ENCODE data around the gene MED22.
"Not testable (repeated sequence)": the region's sequence is repeated elsewhere in the genome, so short reads cannot be mapped to it uniquely, and the experiment has no call there.

MED22 gene

DNA sequence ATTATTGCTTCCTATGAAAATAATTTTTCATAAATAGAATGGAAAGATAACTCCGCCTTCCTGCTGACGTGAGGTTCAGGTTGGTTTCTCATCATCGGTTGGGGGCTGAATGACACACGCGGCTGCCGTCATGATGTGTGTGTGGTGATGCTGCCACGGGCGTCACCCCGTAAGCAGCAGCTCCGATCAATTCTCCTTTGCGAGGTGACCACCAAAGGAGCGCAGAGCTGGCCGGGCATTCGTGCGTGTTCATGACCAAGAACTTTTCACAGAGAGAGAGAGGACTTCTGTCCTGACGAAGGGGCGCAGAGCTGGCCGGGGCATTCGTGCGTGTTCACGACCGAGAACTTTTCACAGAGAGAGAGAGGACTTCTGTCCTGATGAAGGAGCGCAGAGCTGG is 42.2 kb downstream of the MED22 start:
- no peaks in the 10 kb centered on the region for H3K9me3 ChIP-seq
- no peaks in the 10 kb centered on the region for H3K36me3 ChIP-seq
- TF ChIP-seq, protein P1, sequence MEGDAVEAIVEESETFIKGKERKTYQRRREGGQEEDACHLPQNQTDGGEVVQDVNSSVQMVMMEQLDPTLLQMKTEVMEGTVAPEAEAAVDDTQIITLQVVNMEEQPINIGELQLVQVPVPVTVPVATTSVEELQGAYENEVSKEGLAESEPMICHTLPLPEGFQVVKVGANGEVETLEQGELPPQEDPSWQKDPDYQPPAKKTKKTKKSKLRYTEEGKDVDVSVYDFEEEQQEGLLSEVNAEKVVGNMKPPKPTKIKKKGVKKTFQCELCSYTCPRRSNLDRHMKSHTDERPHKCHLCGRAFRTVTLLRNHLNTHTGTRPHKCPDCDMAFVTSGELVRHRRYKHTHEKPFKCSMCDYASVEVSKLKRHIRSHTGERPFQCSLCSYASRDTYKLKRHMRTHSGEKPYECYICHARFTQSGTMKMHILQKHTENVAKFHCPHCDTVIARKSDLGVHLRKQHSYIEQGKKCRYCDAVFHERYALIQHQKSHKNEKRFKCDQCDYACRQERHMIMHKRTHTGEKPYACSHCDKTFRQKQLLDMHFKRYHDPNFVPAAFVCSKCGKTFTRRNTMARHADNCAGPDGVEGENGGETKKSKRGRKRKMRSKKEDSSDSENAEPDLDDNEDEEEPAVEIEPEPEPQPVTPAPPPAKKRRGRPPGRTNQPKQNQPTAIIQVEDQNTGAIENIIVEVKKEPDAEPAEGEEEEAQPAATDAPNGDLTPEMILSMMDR (IDR thresholded peaks at IDR 0.05; ENCODE audit: low read depth, low read length): no peak
- H3K27me3 ChIP-seq: no peaks in the 10 kb centered on the region; the same call in 1 of the 2 replicates
- H3K4me3 ChIP-seq (ENCODE audit: low read depth, low read length): no peak overlapping the region
- no peak for DNase-seq
- H3K4me1 ChIP-seq: no peaks in the 10 kb centered on the region

DNA sequence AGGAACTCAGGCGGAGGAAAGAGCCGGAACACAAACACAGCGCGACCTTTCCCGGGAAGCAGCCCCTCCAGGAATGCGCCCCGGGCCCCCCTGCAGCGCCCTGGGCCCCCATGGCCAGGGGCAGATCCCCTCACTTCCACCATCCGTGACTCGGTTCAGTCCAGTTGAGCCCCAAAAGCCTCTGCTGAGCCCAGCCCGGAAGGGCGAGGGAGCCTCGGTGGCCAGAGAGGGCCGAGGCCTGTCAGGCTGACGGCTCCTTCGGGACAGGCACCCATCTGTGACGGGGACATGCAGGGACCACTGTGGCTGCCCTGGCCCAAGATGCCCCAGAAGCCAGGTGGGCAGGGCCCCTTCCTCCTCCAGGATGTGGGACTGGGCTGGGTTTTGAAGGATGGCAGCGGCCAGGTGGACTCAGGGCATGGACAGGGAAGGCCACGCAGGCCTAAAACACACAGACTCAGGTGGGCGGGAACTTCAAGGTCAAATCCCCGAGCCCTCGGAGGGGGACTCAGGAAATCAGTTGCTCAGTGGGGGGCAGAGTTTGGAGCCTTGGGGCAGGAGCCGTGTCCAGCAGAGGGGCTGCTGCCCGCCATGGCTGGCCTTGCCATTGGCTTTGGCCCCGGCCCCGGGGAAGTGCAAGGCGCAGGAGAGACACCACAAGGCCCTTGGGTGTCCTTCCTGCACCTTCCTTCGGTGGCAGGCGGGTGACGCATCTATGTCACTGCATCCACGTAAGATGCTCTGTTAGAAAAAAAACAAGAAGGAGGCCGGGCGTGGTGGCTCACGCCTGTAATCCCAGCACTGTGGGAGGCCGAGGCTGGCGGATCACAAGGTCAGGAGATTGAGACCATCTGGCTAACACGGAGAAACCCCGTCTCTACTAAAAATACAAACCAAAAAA is 43.2 kb downstream of the MED22 start:
- DNase-seq: no peak
- no peaks in the 10 kb centered on the region for H3K4me1 ChIP-seq
- no peaks in the 10 kb centered on the region; the same call in 1 of the 2 replicates for H3K27me3 ChIP-seq
- no peaks in the 10 kb centered on the region for H3K9me3 ChIP-seq
- no peaks in the 10 kb centered on the region for H3K36me3 ChIP-seq
- TF ChIP-seq, protein P1 (IDR thresholded peaks at IDR 0.05; ENCODE audit: low read depth, low read length): no peak
- no peak overlapping the region for H3K4me3 ChIP-seq (ENCODE audit: low read depth, low read length)

DNA sequence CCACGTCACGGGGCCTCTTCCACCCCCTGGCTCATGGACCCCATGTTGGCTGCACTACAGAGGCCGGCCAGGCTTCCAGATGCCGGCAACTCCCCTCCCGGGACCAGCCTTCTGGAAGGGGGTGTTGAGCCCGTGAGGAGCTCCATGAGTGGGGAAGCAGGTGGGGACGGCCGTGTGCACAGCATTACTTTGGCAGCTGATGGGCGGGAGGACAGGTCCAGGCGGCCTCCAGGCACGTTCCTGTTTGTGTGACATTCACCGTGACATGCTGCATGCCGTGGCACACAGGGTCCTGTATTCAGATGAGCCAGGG is 43.8 kb downstream of the MED22 start:
- Histone ChIP-seq H3K9me3 (no peaks in the 10 kb centered on the region), H3K4me1 (no peaks in the 10 kb centered on the region), H3K4me3 (ENCODE audit: low read depth, low read length) (no peak overlapping the region), H3K27me3 (no peaks in the 10 kb centered on the region; the same call in 1 of the 2 replicates), H3K36me3 (no peaks in the 10 kb centered on the region)
- DNase-seq: no peak
- TF ChIP-seq, protein P1 (IDR thresholded peaks at IDR 0.05; ENCODE audit: low read depth, low read length): no peak

DNA sequence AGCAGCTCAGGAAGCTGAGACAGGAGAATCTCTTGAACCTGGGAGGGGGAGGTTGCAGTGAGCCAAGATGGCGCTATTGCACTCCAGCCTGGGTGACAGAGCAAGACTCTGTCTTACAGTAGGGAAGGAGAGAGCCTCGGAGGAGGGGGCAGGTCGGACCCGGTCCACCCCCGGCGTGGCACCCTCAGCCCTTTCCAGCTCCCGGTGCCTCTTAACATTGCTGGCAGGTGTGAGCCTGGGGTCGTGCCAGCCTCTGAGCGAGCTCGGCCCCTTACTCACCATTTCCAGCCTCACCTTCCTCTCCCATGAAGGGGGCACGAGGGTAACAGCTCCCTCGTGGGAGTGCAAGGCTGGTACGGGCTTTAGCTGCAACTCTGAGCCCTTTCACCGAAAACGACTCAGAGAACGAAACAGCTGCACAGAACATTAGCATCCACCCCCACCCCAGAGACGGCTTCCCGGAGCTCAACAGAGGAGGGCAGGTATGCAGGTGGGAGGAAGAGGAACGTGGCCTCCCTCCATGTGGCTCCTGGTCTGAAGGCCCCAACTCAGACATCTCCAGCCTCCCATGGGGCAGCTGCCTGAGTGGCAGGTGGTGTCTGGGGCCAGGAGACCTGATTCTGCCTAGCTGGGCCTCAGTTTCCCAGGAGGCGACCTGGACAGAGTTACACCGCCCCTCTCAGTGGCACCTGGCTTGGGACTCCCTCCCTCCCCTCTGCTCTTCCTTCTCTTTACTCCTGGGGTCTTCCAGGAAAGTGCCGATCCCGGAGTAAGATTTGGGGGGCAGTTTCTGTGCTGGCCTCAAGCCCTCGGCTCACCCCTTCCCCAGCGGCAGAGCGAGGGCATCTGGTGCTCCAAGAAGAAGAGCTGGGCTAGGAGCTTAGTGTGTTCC is 44.4 kb downstream of the MED22 start:
- Histone ChIP-seq H3K9me3 (no peaks in the 10 kb centered on the region), H3K4me3 (ENCODE audit: low read depth, low read length) (no peak overlapping the region), H3K27me3 (no peaks in the 10 kb centered on the region; the same call in 1 of the 2 replicates), H3K36me3 (no peaks in the 10 kb centered on the region), H3K4me1 (no peaks in the 10 kb centered on the region)
- TF ChIP-seq, protein P1 (IDR thresholded peaks at IDR 0.05; ENCODE audit: low read depth, low read length): no peak
- no peak for DNase-seq

DNA sequence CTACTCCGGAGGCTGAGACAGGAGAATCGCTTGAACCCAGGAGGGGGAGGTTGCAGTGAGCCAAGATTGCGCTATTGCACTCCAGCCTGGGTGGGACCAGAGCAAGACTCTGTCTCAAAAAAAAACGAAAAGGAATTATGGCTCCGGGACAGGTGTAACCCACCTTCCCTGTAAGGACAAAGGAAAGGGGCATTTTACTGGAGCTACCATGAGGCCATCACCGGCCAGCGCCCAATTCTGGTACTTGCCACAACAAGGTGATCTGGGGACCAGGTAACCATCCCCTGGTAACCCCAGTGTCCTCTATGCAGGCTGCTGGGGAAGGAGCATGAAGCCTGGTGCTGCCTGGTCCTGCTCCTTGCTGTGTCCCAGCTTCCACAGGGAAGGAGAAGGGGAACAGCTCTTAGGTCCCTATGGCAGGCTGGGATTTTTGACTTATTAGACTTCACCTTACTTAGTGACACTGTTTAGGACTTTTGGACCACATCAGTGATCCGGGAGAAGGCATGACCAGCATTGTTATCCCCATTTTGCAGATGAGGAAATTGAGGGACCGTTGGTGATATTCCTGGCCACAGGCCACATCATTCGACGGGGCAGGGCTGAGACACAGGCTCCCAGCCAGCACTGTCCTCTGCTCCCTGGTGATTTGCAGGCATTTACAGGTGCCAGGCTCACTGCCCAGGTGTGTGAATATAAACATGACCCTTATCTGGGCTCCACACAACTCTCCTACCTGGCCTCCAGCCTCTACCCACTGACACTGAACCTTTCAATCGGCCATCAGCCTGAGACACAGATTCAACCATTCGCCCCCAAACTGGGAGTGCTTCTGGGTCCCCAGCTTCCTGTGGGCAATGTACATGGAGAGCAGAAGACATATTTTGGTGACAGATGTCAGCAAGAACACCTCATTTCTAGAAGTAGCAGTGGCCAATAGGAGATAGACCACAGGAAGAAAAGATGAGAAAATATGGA is 46.4 kb downstream of the MED22 start:
- TF ChIP-seq, protein P1 (IDR thresholded peaks at IDR 0.05; ENCODE audit: low read depth, low read length): no peak
- Histone ChIP-seq H3K36me3 (no peaks in the 10 kb centered on the region), H3K4me1 (no peaks in the 10 kb centered on the region), H3K27me3 (peaks cover 18% of the 10 kb centered on the region), H3K4me3 (ENCODE audit: low read depth, low read length) (no peak overlapping the region), H3K9me3 (no peaks in the 10 kb centered on the region)
- DNase-seq: no peak

DNA sequence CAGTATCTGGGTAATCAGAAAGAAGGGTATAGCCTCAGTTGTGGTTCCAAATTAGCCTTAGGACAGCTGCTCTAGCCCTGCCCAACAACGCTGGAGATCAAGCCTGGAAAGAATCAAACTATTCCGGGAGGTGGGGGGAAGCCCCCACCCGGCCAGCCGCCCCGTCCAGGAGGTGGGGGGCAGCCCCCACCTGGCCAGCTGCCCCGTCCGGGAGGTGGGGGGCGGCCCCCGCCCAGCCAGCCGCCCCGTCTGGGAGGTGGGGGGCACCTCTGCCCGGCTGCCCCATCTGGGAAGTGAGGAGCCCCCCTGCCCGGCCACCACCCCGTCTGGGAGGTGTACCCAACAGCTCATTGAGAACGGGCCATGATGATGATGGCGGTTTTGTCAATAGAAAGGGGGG is 47.9 kb downstream of the MED22 start:
- peaks cover 28% of the 10 kb centered on the region for H3K27me3 ChIP-seq
- H3K4me1 ChIP-seq; H3K9me3 ChIP-seq; H3K4me3 ChIP-seq (ENCODE audit: low read depth, low read length); DNase-seq; H3K36me3 ChIP-seq: not testable (repeated sequence)

All from BE2C (cell line).